Measurements from ENCODE around the gene PLXNA4. TPM values are rescaled to one million over a fixed set of nuclear protein-coding genes. Genes with fewer than 3 reads are reported as not detected.

PLXNA4 gene
- total RNA-seq, 2 donors from 2014 or later, result 12.2 to 27.7 TPM

DNA sequence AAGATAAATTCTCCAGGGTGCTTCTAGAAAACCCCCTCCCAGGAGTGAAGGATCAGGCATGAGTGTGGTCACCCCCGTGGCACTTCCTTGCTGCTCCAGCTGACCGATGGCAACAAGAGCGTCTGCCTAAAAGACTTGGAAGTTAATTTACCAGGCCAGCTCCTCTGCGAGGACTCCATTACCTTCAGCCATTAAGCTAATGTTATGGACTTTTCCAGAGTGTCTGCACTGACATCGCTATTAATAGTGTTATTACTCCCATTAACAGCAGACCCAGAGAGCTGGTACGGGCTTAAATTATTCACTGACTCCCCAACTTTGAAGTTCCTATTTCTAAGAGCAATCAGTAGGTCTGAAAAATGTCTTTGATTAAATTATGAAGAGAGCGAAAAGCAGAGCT lies 345.8 kb downstream of the PLXNA4 start:
- Histone ChIP-seq H3K27me3 (replicated peaks; ENCODE audit: insufficient read depth) (no peaks in the 10 kb centered on the region), H3K27ac (no peak overlapping the region), H3K4me1 (ENCODE audit: control insufficient read depth in 1 of 2, low read depth in 2 of 2) (no peaks in the 10 kb centered on the region), H3K9me3 (no peaks in the 10 kb centered on the region), H3K4me3 (no peak overlapping the region), H3K36me3 (no peaks in the 10 kb centered on the region)
- TF ChIP-seq, protein P1, sequence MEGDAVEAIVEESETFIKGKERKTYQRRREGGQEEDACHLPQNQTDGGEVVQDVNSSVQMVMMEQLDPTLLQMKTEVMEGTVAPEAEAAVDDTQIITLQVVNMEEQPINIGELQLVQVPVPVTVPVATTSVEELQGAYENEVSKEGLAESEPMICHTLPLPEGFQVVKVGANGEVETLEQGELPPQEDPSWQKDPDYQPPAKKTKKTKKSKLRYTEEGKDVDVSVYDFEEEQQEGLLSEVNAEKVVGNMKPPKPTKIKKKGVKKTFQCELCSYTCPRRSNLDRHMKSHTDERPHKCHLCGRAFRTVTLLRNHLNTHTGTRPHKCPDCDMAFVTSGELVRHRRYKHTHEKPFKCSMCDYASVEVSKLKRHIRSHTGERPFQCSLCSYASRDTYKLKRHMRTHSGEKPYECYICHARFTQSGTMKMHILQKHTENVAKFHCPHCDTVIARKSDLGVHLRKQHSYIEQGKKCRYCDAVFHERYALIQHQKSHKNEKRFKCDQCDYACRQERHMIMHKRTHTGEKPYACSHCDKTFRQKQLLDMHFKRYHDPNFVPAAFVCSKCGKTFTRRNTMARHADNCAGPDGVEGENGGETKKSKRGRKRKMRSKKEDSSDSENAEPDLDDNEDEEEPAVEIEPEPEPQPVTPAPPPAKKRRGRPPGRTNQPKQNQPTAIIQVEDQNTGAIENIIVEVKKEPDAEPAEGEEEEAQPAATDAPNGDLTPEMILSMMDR (IDR thresholded peaks at IDR 0.05), result no peak
- DNase-seq (ENCODE audit: low spot score) (no peak), ATAC-seq (ENCODE audit: insufficient number of reproducible peaks, low FRiP score, low read depth) (no peak)

DNA sequence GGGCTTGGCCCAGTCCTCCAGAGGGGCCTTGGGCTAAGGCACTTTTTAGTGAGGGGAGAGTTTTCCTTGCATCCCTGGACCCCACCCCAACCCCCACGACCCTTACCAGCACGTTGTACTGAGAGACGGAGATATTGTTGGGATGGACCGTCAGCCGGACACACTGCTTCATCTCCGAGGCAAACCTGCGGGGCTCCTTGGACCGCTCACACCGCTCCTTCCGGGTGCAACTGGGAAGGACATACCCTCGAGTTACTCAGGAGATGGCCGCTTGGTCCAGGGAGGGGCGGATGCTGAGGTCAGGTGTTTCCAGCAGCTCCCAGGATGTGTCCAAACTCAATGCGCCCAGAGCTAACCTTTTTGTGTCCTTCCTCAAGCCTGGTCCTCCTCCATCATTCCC lies 348.0 kb downstream of the PLXNA4 start:
- no peak for ATAC-seq (ENCODE audit: insufficient number of reproducible peaks, low FRiP score, low read depth)
- Histone ChIP-seq H3K9me3 (no peaks in the 10 kb centered on the region), H3K27ac (no peak overlapping the region), H3K4me3 (no peak overlapping the region), H3K36me3 (no peaks in the 10 kb centered on the region), H3K27me3 (replicated peaks; ENCODE audit: insufficient read depth) (no peaks in the 10 kb centered on the region), H3K4me1 (ENCODE audit: control insufficient read depth in 1 of 2, low read depth in 2 of 2) (no peaks in the 10 kb centered on the region)
- TF ChIP-seq, protein P1 (IDR thresholded peaks at IDR 0.05), result no peak
- DNase-seq (ENCODE audit: low spot score), result no peak

DNA sequence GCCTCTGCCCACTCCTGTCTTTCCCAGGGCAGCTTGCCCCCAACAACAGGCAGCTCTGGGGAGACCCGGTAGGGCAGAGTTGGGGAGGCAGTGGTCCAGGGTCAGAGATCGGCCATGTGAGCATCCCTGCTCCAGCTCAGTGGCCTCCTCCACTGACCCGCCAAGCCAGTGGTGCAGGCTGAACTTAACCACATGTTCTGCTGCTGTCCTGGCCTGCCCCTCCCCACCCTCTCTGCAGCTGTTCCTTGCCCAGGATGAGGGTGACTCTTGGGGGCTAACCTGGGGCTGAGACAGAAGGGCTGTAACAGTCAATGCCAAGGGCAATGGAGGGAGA lies 349.3 kb downstream of the PLXNA4 start:
- no peaks in the 10 kb centered on the region for H3K9me3 ChIP-seq
- H3K27me3 ChIP-seq (replicated peaks; ENCODE audit: insufficient read depth), result no peaks in the 10 kb centered on the region
- no peaks in the 10 kb centered on the region for H3K4me1 ChIP-seq (ENCODE audit: control insufficient read depth in 1 of 2, low read depth in 2 of 2)
- TF ChIP-seq, protein P1 (IDR thresholded peaks at IDR 0.05), result no peak
- H3K36me3 ChIP-seq, result no peaks in the 10 kb centered on the region
- H3K4me3 ChIP-seq, result no peak overlapping the region
- ATAC-seq (ENCODE audit: insufficient number of reproducible peaks, low FRiP score, low read depth) (no peak), DNase-seq (ENCODE audit: low spot score) (no peak)
- H3K27ac ChIP-seq, result no peak overlapping the region

DNA sequence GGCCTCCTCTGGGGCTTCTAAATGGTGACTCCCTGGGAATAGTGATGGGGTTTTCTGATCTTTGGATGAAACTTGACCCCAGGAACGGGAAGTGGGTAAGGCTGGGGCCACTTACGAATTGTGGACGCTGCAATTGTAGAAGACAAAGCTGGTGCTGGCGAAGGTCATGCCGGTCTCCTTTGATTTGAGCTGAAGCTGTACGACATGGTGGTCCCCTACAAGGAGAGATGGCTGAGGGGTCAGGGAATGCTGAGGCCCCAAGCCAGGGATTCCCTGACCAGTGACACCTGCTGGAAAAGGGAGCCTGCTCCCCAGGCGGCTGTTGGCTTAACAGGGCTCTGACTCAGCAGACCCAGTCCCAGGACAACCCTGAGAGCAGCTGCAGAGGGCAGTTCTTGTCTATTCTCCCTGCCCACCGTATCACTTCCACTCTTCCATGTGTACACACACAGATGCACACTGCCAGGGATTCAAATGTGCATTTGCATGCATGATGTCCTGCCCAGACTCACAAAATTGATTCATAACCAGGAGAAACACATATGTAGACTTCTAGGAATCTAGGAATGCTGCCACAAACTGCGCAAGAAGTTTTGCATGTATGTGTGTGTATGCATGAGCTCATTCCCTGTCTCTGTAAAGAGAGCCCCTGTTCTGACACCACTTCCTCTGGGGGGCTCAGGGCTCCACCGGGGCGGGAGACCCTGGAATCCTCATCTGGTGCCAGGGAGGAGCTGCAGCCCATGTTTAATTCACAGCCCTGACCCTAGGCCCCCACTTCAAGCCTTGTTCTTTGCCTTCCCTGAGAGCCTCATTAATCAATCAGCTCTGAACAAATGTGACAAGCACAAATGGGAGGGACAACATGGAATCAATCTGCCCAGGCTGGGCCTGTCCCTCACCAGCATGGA lies 350.0 kb downstream of the PLXNA4 start:
- Histone ChIP-seq H3K27me3 (replicated peaks; ENCODE audit: insufficient read depth) (no peaks in the 10 kb centered on the region), H3K4me1 (ENCODE audit: control insufficient read depth in 1 of 2, low read depth in 2 of 2) (no peaks in the 10 kb centered on the region), H3K9me3 (no peaks in the 10 kb centered on the region), H3K4me3 (no peak overlapping the region), H3K36me3 (peaks cover 3% of the 10 kb centered on the region), H3K27ac (no peak overlapping the region)
- ATAC-seq (ENCODE audit: insufficient number of reproducible peaks, low FRiP score, low read depth) (no peak), DNase-seq (ENCODE audit: low spot score) (no peak)
- TF ChIP-seq, protein P1 (IDR thresholded peaks at IDR 0.05), result no peak

DNA sequence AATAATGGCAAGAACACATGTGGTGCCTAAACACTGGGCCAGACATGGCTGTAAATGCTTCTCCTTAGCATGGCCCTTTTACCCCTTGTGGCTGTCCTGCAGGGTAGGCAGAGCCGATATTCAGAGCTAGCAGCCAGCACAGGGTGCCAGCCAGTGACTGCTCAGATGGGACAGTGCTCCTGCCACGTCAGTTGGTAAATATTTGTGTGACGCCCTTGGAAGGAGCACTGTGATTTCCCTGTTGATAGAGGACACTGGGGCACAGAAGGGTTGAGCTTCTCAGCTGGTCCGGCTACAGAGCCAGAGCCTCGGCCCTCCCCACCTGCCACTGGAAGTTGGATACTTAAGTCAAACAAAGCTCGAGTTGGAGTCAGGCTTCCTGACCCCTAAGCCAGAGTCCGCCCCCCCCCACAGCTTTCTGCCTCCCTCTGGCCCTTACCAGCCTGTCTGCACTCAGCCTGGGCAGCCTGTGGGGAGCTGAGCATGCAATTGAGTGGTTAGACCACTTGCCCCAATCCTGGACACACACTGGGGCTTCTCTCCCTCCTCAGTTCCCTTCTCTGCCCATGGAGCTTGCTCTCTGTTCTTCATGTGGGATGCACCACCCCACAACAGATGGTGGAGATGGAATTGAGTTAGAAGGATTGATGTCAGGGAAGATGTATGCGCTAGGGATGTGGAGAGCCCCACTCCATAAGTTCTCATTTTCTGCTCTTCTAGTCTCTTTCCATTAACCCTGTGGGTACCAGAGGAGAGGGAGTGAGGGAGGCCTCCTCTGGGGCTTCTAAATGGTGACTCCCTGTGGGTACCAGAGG lies 350.8 kb downstream of the PLXNA4 start:
- no peak for ATAC-seq (ENCODE audit: insufficient number of reproducible peaks, low FRiP score, low read depth)

More for the DNA sequence above, 350.8 kb downstream of the PLXNA4 start:
- Histone ChIP-seq H3K9me3 (no peaks in the 10 kb centered on the region), H3K27me3 (replicated peaks; ENCODE audit: insufficient read depth) (no peaks in the 10 kb centered on the region), H3K4me1 (ENCODE audit: control insufficient read depth in 1 of 2, low read depth in 2 of 2) (no peaks in the 10 kb centered on the region), H3K4me3 (no peak overlapping the region), H3K36me3 (peaks cover 3% of the 10 kb centered on the region), H3K27ac (no peak overlapping the region)
- TF ChIP-seq, protein P1 (IDR thresholded peaks at IDR 0.05), result no peak
- no peak for DNase-seq (ENCODE audit: low spot score)

Measured in thoracic aorta (tissue), 2 donors.